Breast epithelium (tissue), 3 donors: Measurements from ENCODE around the gene CCNE1.

ENCODE experiments used
- CTCF ChIP-seq, 3 donors: fragments of 450-650 bp; IDR thresholded peaks; one replicate each; pipeline ENCODE4 v1.5.1; 2016 to 2017; ENCODE audit warnings: antibody characterized with exemption in 3 of 3, mild to moderate bottlenecking in 3 of 3, moderate library complexity in 3 of 3
- POLR2A ChIP-seq: fragments of 450-650 bp; IDR thresholded peaks from one replicate; pipeline ENCODE4 v1.6.1; 2016; ENCODE audit warnings: antibody characterized with exemption, mild to moderate bottlenecking, moderate library complexity
- POLR2AphosphoS5 ChIP-seq, 3 donors: sonication (generic); formaldehyde crosslinking; IDR thresholded peaks; one replicate each; pipeline ENCODE4 v1.6.1; 2017; ENCODE audit warnings: antibody characterized with exemption in 3 of 3

GRCh38 chr19:29804493-29804892, 7.3 kb upstream of the CCNE1 start:
- no peak for TF ChIP-seq POLR2A
- no peak for TF ChIP-seq CTCF (IDR thresholded peaks at IDR 0.05)
- TF ChIP-seq POLR2AphosphoS5 (IDR thresholded peaks at IDR 0.05): no peak
